ENCODE measurements around the gene MAJIN.

DNA sequence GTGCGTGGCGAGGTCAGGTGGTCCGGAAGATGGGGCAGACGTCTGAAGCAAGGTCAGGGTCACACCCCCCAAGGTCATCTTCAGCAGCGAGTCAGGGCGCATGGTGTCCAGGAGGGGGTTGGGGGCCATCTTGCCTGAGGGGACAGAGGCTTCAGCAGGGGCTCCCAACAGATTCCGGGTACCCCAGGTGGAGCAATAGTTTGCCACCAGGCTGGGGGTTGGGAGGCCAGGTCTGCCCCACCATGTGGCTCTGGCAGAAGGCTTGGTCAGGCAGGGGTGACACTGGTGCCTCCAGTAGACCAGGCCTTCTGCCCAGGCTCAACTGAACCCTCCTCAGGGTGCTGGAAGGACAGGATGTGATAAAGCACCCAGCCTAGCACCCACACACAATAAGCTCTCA lies 60.8 kb downstream of the MAJIN start:
- TF ChIP-seq, protein P1, sequence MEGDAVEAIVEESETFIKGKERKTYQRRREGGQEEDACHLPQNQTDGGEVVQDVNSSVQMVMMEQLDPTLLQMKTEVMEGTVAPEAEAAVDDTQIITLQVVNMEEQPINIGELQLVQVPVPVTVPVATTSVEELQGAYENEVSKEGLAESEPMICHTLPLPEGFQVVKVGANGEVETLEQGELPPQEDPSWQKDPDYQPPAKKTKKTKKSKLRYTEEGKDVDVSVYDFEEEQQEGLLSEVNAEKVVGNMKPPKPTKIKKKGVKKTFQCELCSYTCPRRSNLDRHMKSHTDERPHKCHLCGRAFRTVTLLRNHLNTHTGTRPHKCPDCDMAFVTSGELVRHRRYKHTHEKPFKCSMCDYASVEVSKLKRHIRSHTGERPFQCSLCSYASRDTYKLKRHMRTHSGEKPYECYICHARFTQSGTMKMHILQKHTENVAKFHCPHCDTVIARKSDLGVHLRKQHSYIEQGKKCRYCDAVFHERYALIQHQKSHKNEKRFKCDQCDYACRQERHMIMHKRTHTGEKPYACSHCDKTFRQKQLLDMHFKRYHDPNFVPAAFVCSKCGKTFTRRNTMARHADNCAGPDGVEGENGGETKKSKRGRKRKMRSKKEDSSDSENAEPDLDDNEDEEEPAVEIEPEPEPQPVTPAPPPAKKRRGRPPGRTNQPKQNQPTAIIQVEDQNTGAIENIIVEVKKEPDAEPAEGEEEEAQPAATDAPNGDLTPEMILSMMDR (IDR thresholded peaks at IDR 0.05) = no peak
- TF ChIP-seq POLR2A (IDR thresholded peaks at IDR 0.05; ENCODE audit: low read depth) (no peak), EP300 (IDR thresholded peaks at IDR 0.05) (no peak)

Data from esophagus muscularis mucosa (tissue), 4 donors.